CD14-positive monocyte (primary cell): ENCODE data around the gene ARHGEF7. TPM values are rescaled to one million over a fixed set of nuclear protein-coding genes. Genes with fewer than 3 reads are reported as not detected.
"Not testable (repeated sequence)": the region's sequence is repeated elsewhere in the genome, so short reads cannot be mapped to it uniquely, and the experiment has no call there.

ENCODE experiments used
- DNase-seq, 3 donors: peaks; one replicate each; pipeline ENCODE4 v3.0.0-alpha.2; 2011 to 2022
- H2AFZ ChIP-seq: 2 replicates; pipeline ENCODE4 v1.6.0; 2012; ENCODE audit warnings: mild to moderate bottlenecking, low read depth, low read length, inconsistent platforms; ENCODE audit not compliant: insufficient read depth, poor library complexity, severe bottlenecking
- H3K27ac ChIP-seq, 2 donors: 1 replicate in 1 of 2; 2 replicates in 1 of 2; pipeline ENCODE4 v1.5.1; 2012 to 2013; ENCODE audit warnings: low read length in 2 of 2, control low read depth in 1 of 2, inconsistent platforms in 1 of 2, low read depth in 1 of 2, mild to moderate bottlenecking in 1 of 2
- H3K27me3 ChIP-seq, 2 donors: one replicate each; pipeline versions ENCODE4 v1.6.0 to v1.6.1; 2011 to 2013; ENCODE audit warnings: low read length in 2 of 2; ENCODE audit not compliant: control insufficient read depth in 2 of 2, insufficient read depth in 2 of 2
- H3K36me3 ChIP-seq, 2 donors: replicated peaks in 1 of 2; 1 replicate in 1 of 2; 2 replicates in 1 of 2; pipeline versions ENCODE4 v1.5.1 to v1.6.1; 2012 to 2013; ENCODE audit warnings: low read length in 2 of 2, control low read depth in 1 of 2, inconsistent platforms in 1 of 2, mild to moderate bottlenecking in 1 of 2; ENCODE audit not compliant: insufficient read depth in 2 of 2, control insufficient read depth in 1 of 2
- H3K4me1 ChIP-seq, 2 donors: 1 replicate in 1 of 2; 2 replicates in 1 of 2; pipeline versions ENCODE4 v1.5.1 to v1.6.1; 2012 to 2013; ENCODE audit warnings: low read length in 2 of 2, control low read depth in 1 of 2, inconsistent platforms in 1 of 2, mild to moderate bottlenecking in 1 of 2, moderate library complexity in 1 of 2; ENCODE audit not compliant: insufficient read depth in 2 of 2, control insufficient read depth in 1 of 2
- H3K4me2 ChIP-seq: replicated peaks from 2 replicates; pipeline ENCODE3; 2012; ENCODE audit warnings: low read length, moderate library complexity, mild to moderate bottlenecking; ENCODE audit not compliant: poor library complexity, severe bottlenecking; ENCODE audit errors: extremely low read depth
- H3K4me3 ChIP-seq, 3 experiments: fragments of 200-600 bp in 1 of 3; sonication (generic) in 1 of 3; replicated peaks in 1 of 3; 1 replicate in 2 of 3; 2 replicates in 1 of 3; pipeline ENCODE4 v1.5.1; 2011 to 2013; ENCODE audit warnings: low read length in 3 of 3, mild to moderate bottlenecking in 3 of 3, control low read depth in 2 of 3, low read depth in 2 of 3, inconsistent platforms in 1 of 3, moderate library complexity in 1 of 3
- H3K79me2 ChIP-seq: 2 replicates; pipeline ENCODE4 v1.6.0; 2012; ENCODE audit warnings: mild to moderate bottlenecking, control low read depth, inconsistent platforms, low read length, moderate library complexity; ENCODE audit not compliant: insufficient read depth
- H3K9ac ChIP-seq: 2 replicates; pipeline ENCODE4 v1.6.0; 2017; ENCODE audit warnings: low read length, mild to moderate bottlenecking; ENCODE audit not compliant: insufficient read depth, poor library complexity, severe bottlenecking
- H3K9me3 ChIP-seq, 2 donors: replicated peaks in 1 of 2; 1 replicate in 1 of 2; 2 replicates in 1 of 2; pipeline versions ENCODE4 v1.5.1 to v1.6.1; 2012 to 2013; ENCODE audit warnings: low read length in 2 of 2, control low read depth in 1 of 2; ENCODE audit not compliant: control insufficient read depth in 1 of 2, insufficient read depth in 1 of 2
- H4K20me1 ChIP-seq: 2 replicates; pipeline ENCODE4 v1.6.0; 2012; ENCODE audit warnings: mild to moderate bottlenecking, low read length, control low read depth, moderate library complexity; ENCODE audit not compliant: insufficient read depth
- H3K27ac Mint-ChIP-seq, 7 donors: one replicate each; pipeline ENCODE4 v1.8.0; 2020; ENCODE audit warnings: mild to moderate bottlenecking in 7 of 7, mixed read lengths in 7 of 7, moderate library complexity in 6 of 7, inconsistent platforms in 2 of 7
- H3K27me3 Mint-ChIP-seq, 3 donors: one replicate each; pipeline ENCODE4 v1.8.0; 2021 to 2022; ENCODE audit warnings: low read depth in 3 of 3, mild to moderate bottlenecking in 3 of 3, mixed read lengths in 3 of 3, moderate library complexity in 3 of 3, inconsistent platforms in 1 of 3
- H3K36me3 Mint-ChIP-seq, 2 donors: one replicate each; pipeline ENCODE4 v1.8.0; 2020; ENCODE audit warnings: mixed read lengths in 2 of 2, inconsistent platforms in 1 of 2, mild to moderate bottlenecking in 1 of 2
- H3K4me1 Mint-ChIP-seq: one replicate; pipeline ENCODE4 v1.8.0; 2020; ENCODE audit warnings: mild to moderate bottlenecking, mixed read lengths
- H3K4me3 Mint-ChIP-seq, 2 donors: one replicate each; pipeline ENCODE4 v1.8.0; 2020; ENCODE audit warnings: mild to moderate bottlenecking in 2 of 2, mixed read lengths in 2 of 2, moderate library complexity in 1 of 2
- H3K9me3 Mint-ChIP-seq, 7 donors: one replicate each; pipeline ENCODE4 v1.8.0; 2020 to 2022; ENCODE audit warnings: mixed read lengths in 7 of 7, mild to moderate bottlenecking in 6 of 7, moderate library complexity in 6 of 7, inconsistent platforms in 2 of 7
- WGBS: methylation state at CpG from one replicate; pipeline ENCODE4 v1.1.5; 2013; ENCODE audit warnings: missing lambda C conversion rate; ENCODE audit not compliant: insufficient coverage; 5-methylcytosine and 5-hydroxymethylcytosine counted together
- intact Hi-C, 2 donors: fragments of 100-400 bp; cut with micrococcal nuclease; formaldehyde crosslinking; loops; one replicate each; pipeline versions ENCODE4 v1.15.0 to v1.15.1; 2023
- polyA plus RNA-seq, 3 donors: library from polyadenylated mRNA; depleted of rRNA in 1 of 3; unstranded in 2 of 3; stranded (reverse) in 1 of 3; fragments of 300-500 nt in 2 of 3; fragments of >200 nt in 1 of 3; fragmentation: Illumina TruSeq in 2 of 3; gene quantifications; 1 replicate in 2 of 3; 2 replicates in 1 of 3; pipeline ENCODE4 v1.2.3, GENCODE V29; 2012 to 2021
- TF ChIP-seq, protein P1 (sequence below): fragments of 200-600 bp; IDR thresholded peaks from one replicate; pipeline ENCODE4 v1.8.0; 2022; ENCODE audit warnings: antibody characterized with exemption, mild to moderate bottlenecking

Gene ARHGEF7
- polyA plus RNA-seq, 3 donors, result 4.6 to 29.0 (median 6.1) TPM

DNA sequence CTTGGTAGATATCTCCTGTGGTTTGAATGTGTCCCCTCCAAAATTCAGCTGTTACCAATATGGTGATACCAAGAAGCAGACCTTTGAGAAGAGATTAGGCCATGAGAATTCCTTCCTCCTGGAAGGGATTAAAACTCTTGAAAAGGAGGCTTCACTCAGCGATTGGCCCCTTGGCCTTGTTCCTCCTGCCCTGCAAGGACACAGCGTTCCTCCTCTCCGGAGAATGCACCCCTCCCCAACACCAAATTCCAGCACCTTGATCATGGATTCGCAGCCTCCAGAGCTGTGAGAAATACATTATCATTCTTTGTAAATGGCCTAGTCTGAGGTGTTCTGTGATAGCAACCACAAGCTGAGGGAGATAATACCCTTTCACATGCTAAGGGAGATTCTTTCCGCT is 34.5 kb upstream of the ARHGEF7 start:
- Histone ChIP-seq H3K4me2 (no peak overlapping the region), H3K4me1 (no peaks in the 10 kb centered on the region), H3K9me3 (peaks cover 12 to 13% of the 10 kb centered on the region in 2 donors), H3K27ac (no peak overlapping the region), H4K20me1 (no peaks in the 10 kb centered on the region), H3K4me3 (no peak overlapping the region), H3K9ac (no peak overlapping the region), H2AFZ (no peak overlapping the region), H3K36me3 (no peaks in the 10 kb centered on the region), H3K27me3 (no peaks in the 10 kb centered on the region), H3K79me2 (no peaks in the 10 kb centered on the region)
- intact Hi-C loops, result no loop called here
- TF ChIP-seq, protein P1, sequence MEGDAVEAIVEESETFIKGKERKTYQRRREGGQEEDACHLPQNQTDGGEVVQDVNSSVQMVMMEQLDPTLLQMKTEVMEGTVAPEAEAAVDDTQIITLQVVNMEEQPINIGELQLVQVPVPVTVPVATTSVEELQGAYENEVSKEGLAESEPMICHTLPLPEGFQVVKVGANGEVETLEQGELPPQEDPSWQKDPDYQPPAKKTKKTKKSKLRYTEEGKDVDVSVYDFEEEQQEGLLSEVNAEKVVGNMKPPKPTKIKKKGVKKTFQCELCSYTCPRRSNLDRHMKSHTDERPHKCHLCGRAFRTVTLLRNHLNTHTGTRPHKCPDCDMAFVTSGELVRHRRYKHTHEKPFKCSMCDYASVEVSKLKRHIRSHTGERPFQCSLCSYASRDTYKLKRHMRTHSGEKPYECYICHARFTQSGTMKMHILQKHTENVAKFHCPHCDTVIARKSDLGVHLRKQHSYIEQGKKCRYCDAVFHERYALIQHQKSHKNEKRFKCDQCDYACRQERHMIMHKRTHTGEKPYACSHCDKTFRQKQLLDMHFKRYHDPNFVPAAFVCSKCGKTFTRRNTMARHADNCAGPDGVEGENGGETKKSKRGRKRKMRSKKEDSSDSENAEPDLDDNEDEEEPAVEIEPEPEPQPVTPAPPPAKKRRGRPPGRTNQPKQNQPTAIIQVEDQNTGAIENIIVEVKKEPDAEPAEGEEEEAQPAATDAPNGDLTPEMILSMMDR, result no peak
- Mint-ChIP-seq H3K27ac (no peak overlapping the region), H3K4me3 (no peak overlapping the region), H3K27me3 (peaks cover 0 to 9% (median 5%) of the 10 kb centered on the region in 3 donors), H3K4me1 (no peaks in the 10 kb centered on the region), H3K9me3 (peaks cover 11 to 23% (median 19%) of the 10 kb centered on the region in 7 donors), H3K36me3 (no peaks in the 10 kb centered on the region)
- 83% methylated on average over 1 of the region's 5 CpGs for WGBS
- DNase-seq, result no peak

- Mint-ChIP-seq H3K4me3 (no peak overlapping the region), H3K36me3 (no peaks in the 10 kb centered on the region), H3K27me3 (peaks cover 0 to 9% (median 8%) of the 10 kb centered on the region in 3 donors), H3K27ac (no peak overlapping the region), H3K4me1 (no peaks in the 10 kb centered on the region), H3K9me3 (peaks cover 4 to 13% (median 6%) of the 10 kb centered on the region in 7 donors)
- Histone ChIP-seq H2AFZ (no peak overlapping the region), H3K27ac (no peak overlapping the region), H3K36me3 (no peaks in the 10 kb centered on the region), H3K9me3 (no peaks in the 10 kb centered on the region), H3K9ac (no peak overlapping the region), H3K4me2 (no peak overlapping the region), H4K20me1 (no peaks in the 10 kb centered on the region), H3K4me1 (no peaks in the 10 kb centered on the region), H3K79me2 (no peaks in the 10 kb centered on the region), H3K27me3 (no peaks in the 10 kb centered on the region), H3K4me3 (no peak overlapping the region)
- WGBS, result 78% methylated on average over 4 of the region's 4 CpGs
- intact Hi-C loops, result no loop called here
- no peak for DNase-seq
- TF ChIP-seq, protein P1, result no peak
Measured at GRCh38 chr13:111082240-111082639, 32.9 kb upstream of the ARHGEF7 start.

DNA sequence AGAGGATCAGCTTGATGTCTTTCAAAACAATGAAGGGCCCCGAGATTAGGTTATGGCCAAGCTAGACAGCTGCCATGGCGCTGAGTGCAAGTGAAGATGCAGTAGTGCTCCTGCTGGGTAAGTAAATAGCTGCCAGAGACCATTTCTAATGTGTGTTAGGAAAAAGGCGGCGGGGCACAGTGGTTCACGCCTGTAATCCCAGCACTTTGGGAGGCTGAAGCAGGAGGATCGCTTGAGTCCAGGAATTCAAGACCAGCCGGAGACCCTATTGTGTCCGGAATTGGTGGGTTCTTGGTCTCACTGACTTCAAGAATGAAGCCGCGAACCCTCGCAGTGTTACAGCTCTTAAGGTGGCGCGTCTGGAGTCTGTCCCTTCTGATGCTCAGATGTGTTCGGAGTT is 32.3 kb upstream of the ARHGEF7 start:
- H4K20me1 ChIP-seq, H3K4me2 ChIP-seq, H2AFZ ChIP-seq, H3K36me3 Mint-ChIP-seq, DNase-seq, H3K27me3 Mint-ChIP-seq, H3K9ac ChIP-seq, H3K27ac Mint-ChIP-seq, H3K9me3 ChIP-seq, H3K4me3 ChIP-seq, intact Hi-C loops, H3K36me3 ChIP-seq, H3K27ac ChIP-seq, H3K4me3 Mint-ChIP-seq, H3K79me2 ChIP-seq, H3K27me3 ChIP-seq, H3K4me1 ChIP-seq, H3K4me1 Mint-ChIP-seq: not testable (repeated sequence)
- 97% methylated on average over 14 of the region's 14 CpGs for WGBS
- H3K9me3 Mint-ChIP-seq, result peaks cover 2 to 11% (median 6%) of the 10 kb centered on the region in 7 donors
